Hepatocyte (in vitro differentiated cells): ENCODE measurements around the gene ADAM15. TPM values are rescaled to one million over a fixed set of nuclear protein-coding genes. Genes with fewer than 3 reads are reported as not detected.

Experiments
- DNase-seq: peaks from one replicate; pipeline ENCODE4 v3.0.0-alpha.2; 2016; ENCODE audit warnings: low spot score
- H2AFZ ChIP-seq: fragments of 200-600 bp; sonication (generic); 2 replicates; pipeline ENCODE4 v1.6.0; 2016; ENCODE audit warnings: antibody characterized with exemption, mild to moderate bottlenecking
- H3K27ac ChIP-seq: fragments of 200-600 bp; sonication (generic); 2 replicates; pipeline ENCODE4 v1.5.1; 2016; ENCODE audit warnings: mild to moderate bottlenecking
- H3K27me3 ChIP-seq: fragments of 200-600 bp; sonication (generic); 2 replicates; pipeline ENCODE4 v1.6.1; 2016
- H3K36me3 ChIP-seq: fragments of 200-600 bp; sonication (generic); replicated peaks from 2 replicates; pipeline ENCODE4 v1.5.1; 2016; ENCODE audit warnings: low read depth; ENCODE audit not compliant: insufficient read depth
- H3K4me1 ChIP-seq: fragments of 200-600 bp; sonication (generic); 2 replicates; pipeline ENCODE4 v1.5.1; 2016; ENCODE audit warnings: mild to moderate bottlenecking, moderate library complexity; ENCODE audit not compliant: insufficient read depth
- H3K4me2 ChIP-seq: fragments of 200-600 bp; sonication (generic); 2 replicates; pipeline ENCODE4 v1.6.0; 2016
- H3K4me3 ChIP-seq: fragments of 200-600 bp; sonication (generic); 2 replicates; pipeline ENCODE4 v1.5.1; 2016; ENCODE audit warnings: mild to moderate bottlenecking
- H3K79me2 ChIP-seq: fragments of 200-600 bp; sonication (generic); 2 replicates; pipeline ENCODE4 v1.6.0; 2017; ENCODE audit warnings: mild to moderate bottlenecking
- H3K9me2 ChIP-seq: fragments of 200-600 bp; sonication (generic); replicated peaks from 2 replicates; pipeline ENCODE4 v1.6.0; 2017; ENCODE audit warnings: mild to moderate bottlenecking; ENCODE audit not compliant: insufficient read depth
- H3K9me3 ChIP-seq: fragments of 200-600 bp; sonication (generic); 2 replicates; pipeline ENCODE4 v1.5.1; 2016; ENCODE audit warnings: low read depth, mild to moderate bottlenecking
- H4K20me1 ChIP-seq: fragments of 200-600 bp; sonication (generic); 2 replicates; pipeline ENCODE4 v1.6.0; 2016; ENCODE audit warnings: mild to moderate bottlenecking; ENCODE audit not compliant: insufficient read depth, poor library complexity, severe bottlenecking
- CTCF ChIP-seq: fragments of 200-600 bp; sonication (generic); IDR thresholded peaks from 2 replicates; pipeline ENCODE4 v1.5.1; 2016; ENCODE audit warnings: antibody characterized with exemption, mild to moderate bottlenecking; ENCODE audit not compliant: poor library complexity
- EZH2 ChIP-seq: fragments of 200-600 bp; sonication (generic); IDR thresholded peaks from 2 replicates; pipeline ENCODE4 v1.6.1; 2016; ENCODE audit warnings: antibody characterized with exemption, mild to moderate bottlenecking, borderline replicate concordance
- EZH2phosphoT487 ChIP-seq: fragments of 200-600 bp; sonication (generic); IDR thresholded peaks from one replicate; pipeline ENCODE4 v1.6.1; 2018; ENCODE audit warnings: antibody characterized with exemption, mild to moderate bottlenecking, low read depth, moderate library complexity; ENCODE audit not compliant: unreplicated experiment, severe bottlenecking
- WGBS: methylation state at CpG from one replicate; pipeline ENCODE4 v1.1.6; 2016; ENCODE audit warnings: low lambda C conversion rate; ENCODE audit errors: missing lambda C conversion rate; 5-methylcytosine and 5-hydroxymethylcytosine counted together
- polyA plus RNA-seq: library from polyadenylated mRNA; unstranded; fragments of >200 nt; fragmentation: Nextera tagmentation; extraction: Ambion mirVana; gene quantifications from 2 replicates; pipeline ENCODE4 v1.2.1, GENCODE V29; 2016
- total RNA-seq: library from RNA; depleted of rRNA; stranded (reverse); fragments of >200 nt; gene quantifications from 2 replicates; pipeline ENCODE4 v1.2.3, GENCODE V29; 2014

The ADAM15 gene
- total and polyA plus RNA-seq, 2 experiments from 2014 or later = 55.7 to 108 TPM

GRCh38 chr1:155034318-155035208, 16.6 kb upstream of the ADAM15 start:
- Histone ChIP-seq H4K20me1 (no peaks in the 10 kb centered on the region), H3K9me2 (no peaks in the 10 kb centered on the region), H3K4me3 (no peak overlapping the region), H3K4me2 (no peak overlapping the region), H3K36me3 (no peaks in the 10 kb centered on the region), H3K4me1 (peaks cover 5% of the 10 kb centered on the region), H2AFZ (no peak overlapping the region), H3K9me3 (no peaks in the 10 kb centered on the region), H3K27me3 (no peaks in the 10 kb centered on the region), H3K27ac (no peak overlapping the region), H3K79me2 (no peaks in the 10 kb centered on the region)
- WGBS = 89% methylated on average over 20 of the region's 20 CpGs
- no peak for DNase-seq
- TF ChIP-seq EZH2 = no peak
- no peak for TF ChIP-seq CTCF
- no peak for TF ChIP-seq EZH2phosphoT487

- Histone ChIP-seq H3K9me2 (no peaks in the 10 kb centered on the region), H4K20me1 (no peaks in the 10 kb centered on the region), H3K79me2 (no peaks in the 10 kb centered on the region), H3K27me3 (no peaks in the 10 kb centered on the region), H3K4me3 (no peak overlapping the region), H3K36me3 (no peaks in the 10 kb centered on the region), H3K27ac (no peak overlapping the region), H3K4me1 (peaks cover 5% of the 10 kb centered on the region), H2AFZ (no peak overlapping the region), H3K4me2 (no peak overlapping the region), H3K9me3 (no peaks in the 10 kb centered on the region)
- no peak for DNase-seq
- TF ChIP-seq EZH2phosphoT487 = no peak
- TF ChIP-seq EZH2 = no peak
- no peak for TF ChIP-seq CTCF
- WGBS = 100% methylated on average over 2 of the region's 2 CpGs
These were observed 15.2 kb upstream of the ADAM15 start for GRCh38 chr1:155035936-155036335.

- H4K20me1 ChIP-seq = no peaks in the 10 kb centered on the region
- no peaks in the 10 kb centered on the region for H3K9me2 ChIP-seq
- H3K27me3 ChIP-seq = no peaks in the 10 kb centered on the region
- 82% methylated on average over 3 of the region's 3 CpGs for WGBS
- H3K79me2 ChIP-seq = no peaks in the 10 kb centered on the region
- no peaks in the 10 kb centered on the region for H3K9me3 ChIP-seq
- H3K4me1 ChIP-seq = peaks cover 5% of the 10 kb centered on the region
- no peak for DNase-seq
- no peak overlapping the region for H3K4me2 ChIP-seq
- H3K27ac ChIP-seq = no peak overlapping the region
- H3K36me3 ChIP-seq = no peaks in the 10 kb centered on the region
- H3K4me3 ChIP-seq = no peak overlapping the region
- TF ChIP-seq EZH2phosphoT487 (no peak), EZH2 (no peak), CTCF (no peak)
- no peak overlapping the region for H2AFZ ChIP-seq
These were observed 14.1 kb upstream of the ADAM15 start for GRCh38 chr1:155037043-155037442.
